GM12801 (cell line): ENCODE data around the gene FAM162B.

ENCODE experiments used
- TF ChIP-seq, protein P1 (sequence below): IDR thresholded peaks from one replicate; pipeline ENCODE4 v1.5.1; 2011; ENCODE audit warnings: control low read depth; ENCODE audit not compliant: insufficient read length; ENCODE audit errors: extremely low read depth

The FAM162B gene

DNA sequence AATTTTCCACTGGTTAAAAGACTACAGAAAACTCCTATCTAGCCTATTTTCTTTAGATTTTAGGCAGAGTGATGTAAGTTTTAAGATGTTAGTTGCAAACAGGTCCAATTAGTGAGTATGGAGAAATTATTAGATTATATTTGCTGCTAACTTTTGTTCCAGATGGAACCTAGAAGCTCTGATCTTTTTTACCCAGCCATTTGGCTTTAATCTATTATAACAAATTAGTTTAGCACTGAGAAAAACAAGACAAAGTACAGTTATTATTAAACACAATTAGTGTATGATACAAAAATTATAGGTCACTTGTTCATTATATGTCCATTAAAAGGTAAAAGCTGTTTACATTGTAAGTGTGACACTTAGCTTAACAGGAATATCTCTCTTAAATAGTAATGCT, 2.5 kb downstream of the FAM162B start:
- TF ChIP-seq, protein P1, sequence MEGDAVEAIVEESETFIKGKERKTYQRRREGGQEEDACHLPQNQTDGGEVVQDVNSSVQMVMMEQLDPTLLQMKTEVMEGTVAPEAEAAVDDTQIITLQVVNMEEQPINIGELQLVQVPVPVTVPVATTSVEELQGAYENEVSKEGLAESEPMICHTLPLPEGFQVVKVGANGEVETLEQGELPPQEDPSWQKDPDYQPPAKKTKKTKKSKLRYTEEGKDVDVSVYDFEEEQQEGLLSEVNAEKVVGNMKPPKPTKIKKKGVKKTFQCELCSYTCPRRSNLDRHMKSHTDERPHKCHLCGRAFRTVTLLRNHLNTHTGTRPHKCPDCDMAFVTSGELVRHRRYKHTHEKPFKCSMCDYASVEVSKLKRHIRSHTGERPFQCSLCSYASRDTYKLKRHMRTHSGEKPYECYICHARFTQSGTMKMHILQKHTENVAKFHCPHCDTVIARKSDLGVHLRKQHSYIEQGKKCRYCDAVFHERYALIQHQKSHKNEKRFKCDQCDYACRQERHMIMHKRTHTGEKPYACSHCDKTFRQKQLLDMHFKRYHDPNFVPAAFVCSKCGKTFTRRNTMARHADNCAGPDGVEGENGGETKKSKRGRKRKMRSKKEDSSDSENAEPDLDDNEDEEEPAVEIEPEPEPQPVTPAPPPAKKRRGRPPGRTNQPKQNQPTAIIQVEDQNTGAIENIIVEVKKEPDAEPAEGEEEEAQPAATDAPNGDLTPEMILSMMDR: no peak

DNA sequence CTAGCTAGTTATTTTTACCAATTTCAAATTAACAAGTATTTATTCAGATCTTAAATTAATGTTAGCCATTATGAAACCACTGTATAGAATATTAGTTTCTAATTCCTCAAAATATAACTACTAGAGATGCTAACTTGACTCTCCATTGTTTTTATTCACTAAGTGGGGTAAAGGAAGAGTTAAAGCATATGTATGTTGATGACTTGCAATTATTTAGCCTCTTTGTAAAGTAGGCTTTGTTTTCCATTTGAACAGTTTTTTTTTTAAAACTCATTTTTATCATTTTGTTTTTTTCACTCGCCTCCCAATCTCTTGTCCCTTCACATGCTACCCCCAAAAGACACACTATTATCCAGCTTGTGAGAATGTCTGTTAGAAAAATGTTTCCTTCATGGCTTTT, 3.3 kb downstream of the FAM162B start:
- TF ChIP-seq, protein P1: no peak

DNA sequence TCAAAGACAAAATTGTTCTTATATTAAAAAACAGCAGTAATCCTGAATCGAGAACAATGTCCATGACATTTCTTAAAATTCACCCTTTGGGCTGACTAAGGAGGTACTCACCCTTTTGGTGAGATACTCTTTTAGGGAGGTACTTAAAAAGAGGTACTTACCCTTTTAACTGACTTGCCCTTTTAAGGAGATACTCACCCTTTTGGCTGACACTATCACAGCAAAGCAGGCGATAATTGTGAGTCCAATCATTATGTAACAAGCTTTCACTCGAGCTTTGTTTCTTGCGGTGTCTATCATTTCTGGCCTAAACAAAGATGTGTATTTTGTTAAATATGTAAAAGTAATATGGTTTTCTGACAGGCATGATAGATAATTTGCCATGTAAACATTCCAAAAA, 3.7 kb downstream of the FAM162B start:
- TF ChIP-seq, protein P1: no peak

DNA sequence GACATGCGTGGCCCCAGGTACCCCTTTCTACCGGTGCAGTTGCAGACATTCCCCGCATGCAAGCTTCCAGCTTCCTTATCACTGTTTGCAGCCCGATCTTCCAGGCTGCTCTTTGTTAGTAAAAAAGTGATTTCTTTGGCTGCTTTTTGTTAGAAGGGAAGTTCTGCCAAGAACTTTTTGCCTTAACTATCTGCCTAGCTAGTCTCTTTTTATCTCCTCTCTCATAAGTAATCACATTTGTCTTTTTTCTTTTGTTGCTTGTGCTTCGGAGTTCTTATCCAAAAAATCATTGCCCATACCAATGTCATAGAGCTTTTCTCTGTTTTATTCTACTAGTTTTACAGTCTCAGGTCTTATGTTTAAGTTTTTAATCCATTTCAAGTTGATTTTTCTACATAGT, 20.3 kb downstream of the FAM162B start:
- TF ChIP-seq, protein P1: no peak

DNA sequence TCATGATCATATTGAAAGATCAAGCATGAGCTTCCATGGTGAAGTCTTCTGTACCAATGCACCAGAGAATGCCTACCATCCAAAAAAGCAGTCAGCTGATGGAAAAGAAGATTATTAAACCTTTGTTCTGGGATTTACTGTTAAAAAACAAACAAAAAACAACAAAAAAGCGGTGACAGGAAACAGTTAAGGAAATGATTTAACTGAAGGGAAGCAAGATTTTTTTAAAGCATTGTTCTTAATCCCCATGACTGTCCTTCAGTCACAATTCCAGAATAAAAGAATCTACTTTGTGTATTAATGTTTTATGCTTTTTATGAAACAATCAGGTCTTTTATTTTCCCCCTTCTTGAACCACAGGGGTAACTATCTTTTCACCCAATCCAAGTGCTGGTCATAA, 23.9 kb downstream of the FAM162B start:
- TF ChIP-seq, protein P1: no peak

DNA sequence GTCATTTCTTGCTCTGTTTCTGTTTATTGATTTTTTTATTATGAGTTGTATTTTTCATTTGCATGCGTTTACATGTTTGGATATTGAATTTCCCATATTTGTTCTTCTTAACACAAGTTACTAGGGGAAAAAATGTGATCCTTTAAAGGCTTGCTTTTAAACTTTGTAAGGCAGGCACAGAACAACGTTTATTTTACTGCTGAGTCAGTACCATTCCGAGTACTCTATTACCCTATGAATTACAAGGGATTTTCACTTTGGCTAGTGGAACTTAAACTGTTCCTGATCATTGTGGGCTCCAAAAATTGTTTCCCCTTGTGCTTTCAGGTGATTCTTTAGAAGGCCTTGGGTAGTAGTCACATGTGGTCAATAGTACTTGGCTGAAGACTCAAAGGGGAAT, 28.5 kb downstream of the FAM162B start:
- TF ChIP-seq, protein P1: no peak

DNA sequence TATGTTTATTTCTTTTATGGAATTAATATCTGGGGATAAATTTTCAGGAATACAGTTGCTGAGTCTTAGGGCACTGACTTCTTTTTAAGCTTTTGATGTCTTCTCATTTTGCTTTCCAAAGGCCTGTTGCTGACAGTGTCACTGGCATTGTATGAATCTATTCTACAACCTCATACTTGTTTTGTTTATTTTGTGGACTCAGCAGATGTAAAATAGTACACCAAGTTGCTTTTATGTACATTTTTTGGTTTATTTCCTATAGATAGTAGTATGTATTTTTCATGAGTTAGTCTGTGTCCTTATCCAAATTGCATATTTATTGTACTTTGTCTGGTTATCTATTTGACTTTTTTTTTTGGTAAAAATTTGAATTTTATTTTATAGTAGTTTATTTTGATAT, 35.0 kb downstream of the FAM162B start:
- TF ChIP-seq, protein P1: no peak

DNA sequence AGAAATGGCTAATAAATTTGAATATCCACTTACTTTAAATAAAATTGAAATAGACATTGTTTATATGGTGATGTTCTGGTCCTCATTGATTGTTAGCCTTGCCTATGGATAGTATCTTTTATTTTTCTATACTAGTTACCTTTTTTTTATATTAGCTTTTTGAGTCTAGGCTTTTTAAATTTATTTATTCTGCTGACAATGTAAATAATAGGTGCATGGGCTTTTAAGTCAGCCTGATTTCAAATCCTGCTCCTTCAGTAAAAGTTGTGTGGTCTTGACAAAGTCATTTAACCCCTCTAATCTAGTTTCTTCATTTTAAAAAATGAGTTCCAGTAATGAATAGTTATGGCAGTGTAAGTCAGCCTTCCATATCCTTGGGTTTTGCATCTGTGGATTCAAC, 38.6 kb downstream of the FAM162B start:
- TF ChIP-seq, protein P1: no peak
